ENCODE data around the gene SPIRE1. TPM values are rescaled to one million over a fixed set of nuclear protein-coding genes. Genes with fewer than 3 reads are reported as not detected.

Gene SPIRE1
- total RNA-seq, 2 experiments from 2014 or later, result 2.8 to 4.4 TPM

- DNase-seq (no peak), ATAC-seq (no peak)
- Mint-ChIP-seq H3K9me3 (no peaks in the 10 kb centered on the region), H3K4me3 (no peak overlapping the region), H3K4me1 (ENCODE audit: low read depth) (no peaks in the 10 kb centered on the region), H3K27ac (no peak overlapping the region), H3K27me3 (no peaks in the 10 kb centered on the region), H3K36me3 (ENCODE audit: low read depth) (no peaks in the 10 kb centered on the region)
- TF ChIP-seq CTCF (IDR thresholded peaks at IDR 0.05), result no peak
- ChIA-PET CTCF (no interaction called here), POLR2A (no interaction called here)
- intact Hi-C loops (cut with micrococcal nuclease), result loop anchor here (10.0 kb wide), 1 partner anchor 123 kb away; the partner anchor contains the start of gene SPIRE1
Observed at GRCh38 chr18:12531749-12532148, 126.2 kb downstream of the SPIRE1 start.

- no peaks in the 10 kb centered on the region for H3K4me1 Mint-ChIP-seq (ENCODE audit: low read depth)
- ATAC-seq (no peak), DNase-seq (no peak)
- ChIA-PET CTCF (no interaction called here), POLR2A (no interaction called here)
- H3K27ac Mint-ChIP-seq, result no peak overlapping the region
- no peak overlapping the region for H3K4me3 Mint-ChIP-seq
- H3K27me3 Mint-ChIP-seq, result peaks cover 5% of the 10 kb centered on the region
- no peaks in the 10 kb centered on the region for H3K36me3 Mint-ChIP-seq (ENCODE audit: low read depth)
- no peaks in the 10 kb centered on the region for H3K9me3 Mint-ChIP-seq
- no peak for TF ChIP-seq CTCF (IDR thresholded peaks at IDR 0.05)
- intact Hi-C loops (cut with micrococcal nuclease), result no loop called here
Observed at GRCh38 chr18:12520442-12520992, 137.4 kb downstream of the SPIRE1 start.

DNA sequence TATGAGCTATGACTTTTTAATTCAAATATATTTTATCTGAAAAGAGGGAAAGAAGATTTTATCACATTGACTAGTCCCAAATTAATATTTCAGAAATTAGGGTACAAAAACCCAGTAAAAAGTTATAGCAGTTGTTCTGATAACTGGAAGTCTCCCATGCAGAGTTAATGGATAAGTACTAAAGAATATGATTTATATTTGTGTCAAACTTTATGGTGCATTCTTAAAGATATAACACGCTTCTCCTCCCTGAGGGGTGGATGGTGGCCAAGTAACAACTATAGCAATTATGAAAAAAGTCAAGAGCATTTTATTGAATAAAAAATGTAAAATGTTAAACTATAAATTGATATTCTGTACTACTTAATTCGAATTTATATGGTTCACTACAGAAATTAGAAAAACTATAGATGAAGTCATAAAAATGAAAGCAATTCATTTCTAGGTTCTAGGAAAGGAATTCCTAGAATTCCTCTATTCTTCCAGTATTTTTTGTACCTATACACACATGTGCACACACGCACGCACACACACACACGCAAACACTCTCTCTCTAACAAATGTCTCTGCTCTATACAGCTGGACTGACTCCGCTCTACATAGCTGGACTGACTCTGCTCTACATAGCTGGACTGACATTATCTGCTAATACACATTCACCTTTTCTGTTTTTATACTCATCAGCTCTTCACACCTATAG is 138.9 kb downstream of the SPIRE1 start:
- ATAC-seq (no peak), DNase-seq (no peak)
- Mint-ChIP-seq H3K4me3 (no peak overlapping the region), H3K27ac (no peak overlapping the region), H3K9me3 (no peaks in the 10 kb centered on the region), H3K27me3 (peaks cover 6% of the 10 kb centered on the region), H3K4me1 (ENCODE audit: low read depth) (no peaks in the 10 kb centered on the region), H3K36me3 (ENCODE audit: low read depth) (no peaks in the 10 kb centered on the region)
- POLR2A ChIA-PET, result no interaction called here
- TF ChIP-seq CTCF (IDR thresholded peaks at IDR 0.05), result no peak
- intact Hi-C loops (cut with micrococcal nuclease), result no loop called here
- CTCF ChIA-PET, result no interaction called here

DNA sequence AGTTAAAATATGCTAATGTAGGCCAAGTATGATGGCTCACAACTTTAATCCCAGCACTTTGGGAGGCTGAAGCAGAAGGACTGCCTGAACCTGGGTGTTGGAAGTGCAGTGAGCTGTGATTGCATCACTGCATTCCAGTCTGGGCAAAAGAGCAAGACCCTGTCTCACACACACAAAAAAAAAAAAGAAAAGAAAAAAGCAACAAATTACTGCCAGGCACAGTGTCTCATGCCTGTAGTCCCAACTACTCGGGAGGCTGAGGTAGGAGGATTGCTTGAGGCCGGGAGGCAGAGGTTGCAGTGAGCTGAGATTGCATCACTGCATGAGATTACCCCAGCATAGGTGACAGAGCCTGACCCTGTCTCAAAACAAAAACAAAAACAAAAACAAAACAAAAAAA is 139.6 kb downstream of the SPIRE1 start:
- no peaks in the 10 kb centered on the region for H3K9me3 Mint-ChIP-seq
- TF ChIP-seq CTCF (IDR thresholded peaks at IDR 0.05), result no peak
- H3K36me3 Mint-ChIP-seq (ENCODE audit: low read depth), result no peaks in the 10 kb centered on the region
- ChIA-PET POLR2A (no interaction called here), CTCF (no interaction called here)
- H3K27me3 Mint-ChIP-seq, result peaks cover 6% of the 10 kb centered on the region
- no peak for ATAC-seq
- H3K27ac Mint-ChIP-seq, result no peak overlapping the region
- H3K4me3 Mint-ChIP-seq, result no peak overlapping the region
- no peaks in the 10 kb centered on the region for H3K4me1 Mint-ChIP-seq (ENCODE audit: low read depth)
- intact Hi-C loops (cut with micrococcal nuclease), result no loop called here
- DNase-seq, result no peak

- Mint-ChIP-seq H3K36me3 (ENCODE audit: low read depth) (no peaks in the 10 kb centered on the region), H3K9me3 (no peaks in the 10 kb centered on the region)
Observed at GRCh38 chr18:12517142-12517825, 140.6 kb downstream of the SPIRE1 start.

More at GRCh38 chr18:12517142-12517825, 140.6 kb downstream of the SPIRE1 start:
- CTCF ChIA-PET, result no interaction called here
- POLR2A ChIA-PET, result no interaction called here
- Mint-ChIP-seq H3K27ac (no peak overlapping the region), H3K27me3 (peaks cover 6% of the 10 kb centered on the region), H3K4me3 (no peak overlapping the region), H3K4me1 (ENCODE audit: low read depth) (no peaks in the 10 kb centered on the region)
- intact Hi-C loops (cut with micrococcal nuclease), result no loop called here
- ATAC-seq, result no peak
- DNase-seq, result no peak
- TF ChIP-seq CTCF (IDR thresholded peaks at IDR 0.05), result no peak
